ENCODE measurements around the gene NRXN2. TPM values are rescaled to one million over a fixed set of nuclear protein-coding genes. Genes with fewer than 3 reads are reported as not detected.

Gene NRXN2
- total RNA-seq, 1 donor from 2014 or later, result 0.14 TPM

DNA sequence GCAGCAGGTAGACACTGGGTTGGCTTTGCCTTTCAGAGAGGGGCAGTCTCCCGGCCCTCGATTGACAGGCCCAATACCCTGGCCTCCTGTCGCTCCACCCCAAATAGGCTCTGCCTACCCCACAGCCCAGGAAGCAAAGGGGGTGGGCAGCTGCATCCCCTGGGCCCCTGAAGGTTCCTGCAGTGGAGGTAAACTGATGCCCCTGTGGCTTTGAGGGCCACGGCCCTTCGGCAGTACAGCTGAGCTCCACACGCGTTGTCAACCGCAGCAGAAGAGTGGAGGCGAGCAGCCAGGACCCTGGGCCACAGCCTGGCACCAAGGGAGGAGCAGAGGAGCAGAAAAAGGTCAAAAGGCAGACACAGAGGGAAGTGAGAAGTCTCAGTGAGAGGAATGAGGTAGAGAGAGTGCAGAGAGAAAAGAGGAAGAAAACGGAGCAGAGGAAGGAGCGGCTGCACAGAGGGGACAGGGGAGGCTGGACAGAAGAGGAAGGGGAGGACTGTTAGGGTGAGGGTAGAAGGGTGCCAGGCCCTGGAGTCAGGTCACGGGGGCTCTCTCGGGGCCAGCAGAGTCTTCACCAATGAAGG, 67.9 kb downstream of the NRXN2 start:
- H3K4me3 Mint-ChIP-seq (ENCODE audit: unreplicated experiment), result no peak overlapping the region
- peaks cover 12% of the 10 kb centered on the region for H3K4me1 Mint-ChIP-seq (ENCODE audit: low read depth, unreplicated experiment)
- H3K4me1 ChIP-seq (ENCODE audit: insufficient read depth, low read length), result peaks cover 11% of the 10 kb centered on the region
- peaks cover 33% of the 10 kb centered on the region for H3K27me3 Mint-ChIP-seq (ENCODE audit: low read depth, unreplicated experiment)
- DNase-seq (ENCODE audit: low read depth), result no peak
- no peak overlapping the region for H3K9ac ChIP-seq (ENCODE audit: low read length)
- H3K27ac Mint-ChIP-seq (ENCODE audit: unreplicated experiment), result no peak overlapping the region
- H3K36me3 ChIP-seq (ENCODE audit: insufficient read depth, low read length), result no peaks in the 10 kb centered on the region
- no peaks in the 10 kb centered on the region for H3K79me2 ChIP-seq (ENCODE audit: insufficient read depth, low read length)
- H3K4me3 ChIP-seq (ENCODE audit: insufficient read depth, low read depth, low read length), result no peak overlapping the region
- H3K27me3 ChIP-seq (ENCODE audit: insufficient read depth, low read length), result peaks cover 3% of the 10 kb centered on the region
- FAIRE-seq, result no peak
- no peak overlapping the region for H3K27ac ChIP-seq (ENCODE audit: low read depth, low read length)
- no peaks in the 10 kb centered on the region for H3K36me3 Mint-ChIP-seq (ENCODE audit: low read depth, unreplicated experiment)
- no peak overlapping the region for H2AFZ ChIP-seq (ENCODE audit: low read depth, low read length)
- H3K4me2 ChIP-seq (ENCODE audit: low read length), result no peak overlapping the region
- H3K9me3 Mint-ChIP-seq (ENCODE audit: unreplicated experiment), result peaks cover 1% of the 10 kb centered on the region
- no peaks in the 10 kb centered on the region for H3K9me3 ChIP-seq (ENCODE audit: insufficient read depth, low read depth, low read length)
- H4K20me1 ChIP-seq (ENCODE audit: insufficient read depth, low read length), result no peaks in the 10 kb centered on the region
- TF ChIP-seq EZH2 (IDR thresholded peaks at IDR 0.05; ENCODE audit: insufficient read depth, low read length), result no peak
- no peak for TF ChIP-seq CTCF (IDR thresholded peaks at IDR 0.05; ENCODE audit: insufficient read depth, low read depth, low read length)

- DNase-seq (ENCODE audit: low read depth), result no peak
- FAIRE-seq, result no peak
- Histone ChIP-seq H3K27me3 (ENCODE audit: insufficient read depth, low read length) (peaks cover 3% of the 10 kb centered on the region), H3K4me2 (ENCODE audit: low read length) (no peak overlapping the region), H4K20me1 (ENCODE audit: insufficient read depth, low read length) (no peaks in the 10 kb centered on the region), H3K9ac (ENCODE audit: low read length) (no peak overlapping the region), H3K36me3 (ENCODE audit: insufficient read depth, low read length) (no peaks in the 10 kb centered on the region), H3K4me3 (ENCODE audit: insufficient read depth, low read depth, low read length) (no peak overlapping the region), H3K79me2 (ENCODE audit: insufficient read depth, low read length) (no peaks in the 10 kb centered on the region), H3K27ac (ENCODE audit: low read depth, low read length) (no peak overlapping the region), H3K4me1 (ENCODE audit: insufficient read depth, low read length) (peaks cover 5% of the 10 kb centered on the region), H2AFZ (ENCODE audit: low read depth, low read length) (no peak overlapping the region), H3K9me3 (ENCODE audit: insufficient read depth, low read depth, low read length) (no peaks in the 10 kb centered on the region)
- Mint-ChIP-seq H3K27ac (ENCODE audit: unreplicated experiment) (no peak overlapping the region), H3K4me3 (ENCODE audit: unreplicated experiment) (no peak overlapping the region), H3K4me1 (ENCODE audit: low read depth, unreplicated experiment) (peaks cover 7% of the 10 kb centered on the region), H3K9me3 (ENCODE audit: unreplicated experiment) (peaks cover 1% of the 10 kb centered on the region), H3K27me3 (ENCODE audit: low read depth, unreplicated experiment) (peaks cover 38% of the 10 kb centered on the region), H3K36me3 (ENCODE audit: low read depth, unreplicated experiment) (no peaks in the 10 kb centered on the region)
- TF ChIP-seq CTCF (IDR thresholded peaks at IDR 0.05; ENCODE audit: insufficient read depth, low read depth, low read length) (no peak), EZH2 (IDR thresholded peaks at IDR 0.05; ENCODE audit: insufficient read depth, low read length) (no peak)
Observed at GRCh38 chr11:64654439-64654838, 68.6 kb downstream of the NRXN2 start.

GRCh38 chr11:64653388-64653973, 69.5 kb downstream of the NRXN2 start:
- Histone ChIP-seq H3K27me3 (ENCODE audit: insufficient read depth, low read length) (peaks cover 3% of the 10 kb centered on the region), H3K79me2 (ENCODE audit: insufficient read depth, low read length) (no peaks in the 10 kb centered on the region), H3K9me3 (ENCODE audit: insufficient read depth, low read depth, low read length) (no peaks in the 10 kb centered on the region), H3K36me3 (ENCODE audit: insufficient read depth, low read length) (no peaks in the 10 kb centered on the region), H3K4me3 (ENCODE audit: insufficient read depth, low read depth, low read length) (no peak overlapping the region), H3K27ac (ENCODE audit: low read depth, low read length) (no peak overlapping the region), H2AFZ (ENCODE audit: low read depth, low read length) (no peak overlapping the region), H3K9ac (ENCODE audit: low read length) (no peak overlapping the region), H4K20me1 (ENCODE audit: insufficient read depth, low read length) (no peaks in the 10 kb centered on the region), H3K4me2 (ENCODE audit: low read length) (no peak overlapping the region), H3K4me1 (ENCODE audit: insufficient read depth, low read length) (no peaks in the 10 kb centered on the region)
- peaks cover 2% of the 10 kb centered on the region for H3K4me1 Mint-ChIP-seq (ENCODE audit: low read depth, unreplicated experiment)
- H3K27me3 Mint-ChIP-seq (ENCODE audit: low read depth, unreplicated experiment), result peaks cover 48% of the 10 kb centered on the region
- DNase-seq (ENCODE audit: low read depth), result no peak
- FAIRE-seq, result no peak
- H3K4me3 Mint-ChIP-seq (ENCODE audit: unreplicated experiment), result no peak overlapping the region
- no peak overlapping the region for H3K27ac Mint-ChIP-seq (ENCODE audit: unreplicated experiment)
- H3K9me3 Mint-ChIP-seq (ENCODE audit: unreplicated experiment), result peaks cover 1% of the 10 kb centered on the region
- no peak for TF ChIP-seq EZH2 (IDR thresholded peaks at IDR 0.05; ENCODE audit: insufficient read depth, low read length)
- no peak for TF ChIP-seq CTCF (IDR thresholded peaks at IDR 0.05; ENCODE audit: insufficient read depth, low read depth, low read length)
- H3K36me3 Mint-ChIP-seq (ENCODE audit: low read depth, unreplicated experiment), result no peaks in the 10 kb centered on the region

Measured in astrocyte (in vitro differentiated cells and primary cell).